Activated B cell treated with CpG ODN at 0.5 μM for 24 hours (primary cell): ENCODE measurements around the gene FPR3. TPM values are rescaled to one million over a fixed set of nuclear protein-coding genes. Genes with fewer than 3 reads are reported as not detected.
A peak's percentile ranks its signal among the peaks of the same experiment; 100 is the strongest.
"Not testable (repeated sequence)": the region's sequence is repeated elsewhere in the genome, so short reads cannot be mapped to it uniquely, and the experiment has no call there.

ENCODE experiments used
- ATAC-seq: fragments of 200-7000 bp; cut with Tn5 transposase; one replicate; pipeline ENCODE4 v1.10.0; 2021; ENCODE audit warnings: low read depth, mild to moderate bottlenecking, moderate library complexity
- CTCF ChIA-PET: fragments of 350-600 bp; sonication (Branson Sonifier 250); formaldehyde crosslinking; loops from one replicate; lab custom pipeline; 2021; ENCODE audit warnings: antibody characterized with exemption; lab: Charles Lee
- POLR2A ChIA-PET: fragments of 350-600 bp; sonication (Branson Sonifier 250); formaldehyde crosslinking; loops from one replicate; lab custom pipeline; 2021; ENCODE audit warnings: antibody characterized with exemption; lab: Charles Lee
- DNase-seq: peaks from one replicate; pipeline ENCODE4 v3.0.0; 2022
- H3K27ac Mint-ChIP-seq: one replicate; pipeline ENCODE4 v1.8.0; 2020; ENCODE audit warnings: mixed read lengths
- H3K27me3 Mint-ChIP-seq: one replicate; pipeline ENCODE4 v1.8.0; 2021; ENCODE audit warnings: mixed read lengths
- H3K36me3 Mint-ChIP-seq: one replicate; pipeline ENCODE4 v1.8.0; 2021; ENCODE audit warnings: low read depth, mixed read lengths
- H3K4me1 Mint-ChIP-seq: one replicate; pipeline ENCODE4 v1.8.0; 2021; ENCODE audit warnings: mixed read lengths
- H3K4me3 Mint-ChIP-seq: one replicate; pipeline ENCODE4 v1.8.0; 2020; ENCODE audit warnings: mild to moderate bottlenecking, mixed read lengths
- H3K9me3 Mint-ChIP-seq: one replicate; pipeline ENCODE4 v1.8.0; 2020; ENCODE audit warnings: mixed read lengths
- intact Hi-C: fragments of 100-400 bp; cut with micrococcal nuclease; formaldehyde crosslinking; loops from one replicate; pipeline ENCODE4 v1.15.1; 2024
- total RNA-seq: library from RNA; stranded (reverse); gene quantifications from 2 replicates; pipeline ENCODE4 v1.2.3, GENCODE V29; 2022
- TF ChIP-seq, protein P1 (sequence below): fragments of 200-600 bp; IDR thresholded peaks from one replicate; pipeline ENCODE4 v1.8.0; 2022; ENCODE audit warnings: antibody characterized with exemption, mild to moderate bottlenecking

Gene FPR3
- total RNA-seq, 1 donor from 2014 or later = 0.27 TPM

- H3K27me3 Mint-ChIP-seq = peaks cover 3% of the 10 kb centered on the region
- ATAC-seq = no peak
These were observed 8.6 kb downstream of the FPR3 start for GRCh38 chr19:51803519-51803918.

GRCh38 chr19:51803967-51804366 lies 9.0 kb downstream of the FPR3 start:
- no peak for DNase-seq
- H3K27me3 Mint-ChIP-seq = peaks cover 3% of the 10 kb centered on the region
- peaks cover 5% of the 10 kb centered on the region for H3K9me3 Mint-ChIP-seq
- intact Hi-C loops = no loop called here
- H3K36me3 Mint-ChIP-seq = no peaks in the 10 kb centered on the region
- ATAC-seq = peak; percentile 45
- POLR2A ChIA-PET = no interaction called here
- TF ChIP-seq, protein P1, sequence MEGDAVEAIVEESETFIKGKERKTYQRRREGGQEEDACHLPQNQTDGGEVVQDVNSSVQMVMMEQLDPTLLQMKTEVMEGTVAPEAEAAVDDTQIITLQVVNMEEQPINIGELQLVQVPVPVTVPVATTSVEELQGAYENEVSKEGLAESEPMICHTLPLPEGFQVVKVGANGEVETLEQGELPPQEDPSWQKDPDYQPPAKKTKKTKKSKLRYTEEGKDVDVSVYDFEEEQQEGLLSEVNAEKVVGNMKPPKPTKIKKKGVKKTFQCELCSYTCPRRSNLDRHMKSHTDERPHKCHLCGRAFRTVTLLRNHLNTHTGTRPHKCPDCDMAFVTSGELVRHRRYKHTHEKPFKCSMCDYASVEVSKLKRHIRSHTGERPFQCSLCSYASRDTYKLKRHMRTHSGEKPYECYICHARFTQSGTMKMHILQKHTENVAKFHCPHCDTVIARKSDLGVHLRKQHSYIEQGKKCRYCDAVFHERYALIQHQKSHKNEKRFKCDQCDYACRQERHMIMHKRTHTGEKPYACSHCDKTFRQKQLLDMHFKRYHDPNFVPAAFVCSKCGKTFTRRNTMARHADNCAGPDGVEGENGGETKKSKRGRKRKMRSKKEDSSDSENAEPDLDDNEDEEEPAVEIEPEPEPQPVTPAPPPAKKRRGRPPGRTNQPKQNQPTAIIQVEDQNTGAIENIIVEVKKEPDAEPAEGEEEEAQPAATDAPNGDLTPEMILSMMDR = no peak
- peaks cover 5% of the 10 kb centered on the region for H3K4me1 Mint-ChIP-seq
- CTCF ChIA-PET = no interaction called here
- no peak overlapping the region for H3K27ac Mint-ChIP-seq
- no peak overlapping the region for H3K4me3 Mint-ChIP-seq

More at GRCh38 chr19:51803519-51803918, 8.6 kb downstream of the FPR3 start:
- Mint-ChIP-seq H3K4me3 (no peak overlapping the region), H3K36me3 (no peaks in the 10 kb centered on the region), H3K4me1 (peaks cover 5% of the 10 kb centered on the region), H3K27ac (no peak overlapping the region), H3K9me3 (peaks cover 5% of the 10 kb centered on the region)
- DNase-seq = no peak
- intact Hi-C loops = no loop called here
- ChIA-PET POLR2A (no interaction called here), CTCF (no interaction called here)
- TF ChIP-seq, protein P1 = no peak

DNA sequence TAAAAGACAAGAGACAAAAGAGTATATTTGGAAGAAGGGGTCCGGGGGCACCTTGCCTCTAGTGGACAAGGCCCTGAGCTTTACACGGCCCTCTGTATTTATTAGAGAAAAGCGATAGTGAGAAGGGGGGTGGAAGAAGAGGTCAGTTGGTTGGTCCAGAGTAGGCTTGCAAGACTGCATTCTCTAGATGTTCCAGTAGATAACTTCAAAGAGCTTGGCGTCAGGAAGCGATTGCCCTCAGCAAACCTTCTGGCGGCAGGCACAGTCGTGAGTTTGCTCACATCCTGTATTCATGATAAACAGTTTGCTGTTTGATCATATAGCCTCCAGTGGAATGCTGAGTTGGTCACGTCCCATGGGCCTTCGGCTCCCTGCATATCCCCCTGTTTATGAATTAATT lies 9.8 kb downstream of the FPR3 start:
- CTCF ChIA-PET = not testable (repeated sequence)

DNA sequence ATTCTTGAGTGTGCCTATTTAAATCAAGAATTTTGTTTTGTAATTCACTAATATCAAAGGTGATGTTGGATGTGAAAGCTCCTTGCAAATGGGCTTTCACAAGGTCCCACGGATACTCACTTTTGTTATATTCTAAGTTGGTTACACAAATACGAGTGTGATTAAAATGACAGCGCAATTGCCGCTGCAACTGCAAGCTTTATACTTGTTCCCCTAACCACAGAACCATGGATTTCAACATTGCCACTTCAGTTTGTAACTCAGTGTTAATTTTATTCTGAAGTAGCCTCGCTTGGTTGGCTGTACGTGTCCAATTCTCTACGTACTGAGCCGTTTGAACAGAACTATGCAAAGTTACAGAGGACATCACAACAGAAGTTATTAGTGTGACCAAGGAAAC lies 10.4 kb downstream of the FPR3 start:
- H3K27me3 Mint-ChIP-seq, H3K4me1 Mint-ChIP-seq, H3K36me3 Mint-ChIP-seq, POLR2A ChIA-PET, CTCF ChIA-PET, ATAC-seq, intact Hi-C loops, H3K4me3 Mint-ChIP-seq, DNase-seq, H3K9me3 Mint-ChIP-seq, H3K27ac Mint-ChIP-seq: not testable (repeated sequence)

More for the DNA sequence above, 9.8 kb downstream of the FPR3 start:
- H3K36me3 Mint-ChIP-seq, ATAC-seq, H3K27me3 Mint-ChIP-seq, POLR2A ChIA-PET, H3K9me3 Mint-ChIP-seq, H3K27ac Mint-ChIP-seq, H3K4me3 Mint-ChIP-seq, intact Hi-C loops, DNase-seq, H3K4me1 Mint-ChIP-seq: not testable (repeated sequence)

DNA sequence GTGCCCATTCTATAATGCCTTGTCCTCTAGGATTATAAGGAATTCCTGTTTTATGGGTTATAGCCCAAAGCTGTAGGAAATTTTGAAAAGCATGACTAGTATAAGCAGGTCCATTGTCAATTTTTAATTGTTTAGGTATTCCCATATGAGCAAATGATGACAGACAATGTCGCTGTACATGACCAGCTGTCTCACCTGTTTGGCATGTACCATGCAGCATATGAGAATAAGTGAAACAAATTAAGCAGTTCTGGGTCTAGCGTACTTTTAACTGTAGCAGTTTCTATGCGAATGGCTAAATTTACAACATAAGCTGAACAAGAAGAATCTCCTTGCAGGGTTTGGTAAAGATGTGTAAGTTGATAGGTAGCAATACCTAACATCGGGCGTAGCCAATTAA lies 11.6 kb downstream of the FPR3 start:
- POLR2A ChIA-PET, DNase-seq, H3K4me1 Mint-ChIP-seq, CTCF ChIA-PET, intact Hi-C loops, H3K27me3 Mint-ChIP-seq, H3K4me3 Mint-ChIP-seq, H3K27ac Mint-ChIP-seq, H3K36me3 Mint-ChIP-seq, ATAC-seq: not testable (repeated sequence)
- H3K9me3 Mint-ChIP-seq = peaks cover 17% of the 10 kb centered on the region

GRCh38 chr19:51807111-51807701 lies 12.2 kb downstream of the FPR3 start:
- intact Hi-C loops = no loop called here
- peaks cover 5% of the 10 kb centered on the region for H3K4me1 Mint-ChIP-seq
- ChIA-PET CTCF (no interaction called here), POLR2A (no interaction called here)
- no peaks in the 10 kb centered on the region for H3K36me3 Mint-ChIP-seq
- no peak overlapping the region for H3K27ac Mint-ChIP-seq
- H3K9me3 Mint-ChIP-seq = peaks cover 17% of the 10 kb centered on the region
- H3K4me3 Mint-ChIP-seq = no peak overlapping the region
- DNase-seq = no peak
- TF ChIP-seq, protein P1 = no peak
- no peaks in the 10 kb centered on the region for H3K27me3 Mint-ChIP-seq
- no peak for ATAC-seq

DNA sequence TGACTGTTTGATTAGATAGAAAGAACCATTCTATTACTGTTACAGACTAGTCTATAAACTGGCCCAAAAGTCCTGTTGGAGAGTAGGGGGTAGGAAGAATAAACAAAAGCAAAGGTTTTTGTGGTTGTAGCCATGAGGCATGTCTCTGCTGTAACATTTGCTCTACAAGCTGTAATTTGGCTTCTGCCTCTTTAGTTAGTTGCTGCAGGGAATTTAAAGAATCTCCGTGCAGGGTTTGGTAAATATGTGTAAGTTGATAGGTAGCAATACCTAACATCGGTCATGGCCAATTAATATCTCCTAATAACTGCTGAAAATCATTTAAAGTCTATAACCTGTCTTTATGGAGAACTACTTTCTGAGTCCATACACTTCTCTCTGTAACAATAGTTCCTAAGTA lies 13.0 kb downstream of the FPR3 start:
- H3K27ac Mint-ChIP-seq = no peak overlapping the region
- CTCF ChIA-PET = no interaction called here
- intact Hi-C loops = no loop called here

More for the DNA sequence above, 13.0 kb downstream of the FPR3 start:
- no peak overlapping the region for H3K4me3 Mint-ChIP-seq
- ATAC-seq (no peak), DNase-seq (no peak)
- POLR2A ChIA-PET = no interaction called here
- TF ChIP-seq, protein P1 = no peak
- peaks cover 5% of the 10 kb centered on the region for H3K4me1 Mint-ChIP-seq
- no peaks in the 10 kb centered on the region for H3K27me3 Mint-ChIP-seq
- peaks cover 16% of the 10 kb centered on the region for H3K9me3 Mint-ChIP-seq
- no peaks in the 10 kb centered on the region for H3K36me3 Mint-ChIP-seq
